Esophagus muscularis mucosa (tissue), 4 donors: ENCODE measurements around the gene HMGN1.

Experiments used
- CTCF ChIP-seq, 3 experiments: fragments of 200-600 bp in 2 of 3; fragments of 450-650 bp in 1 of 3; sonication (generic) in 2 of 3; IDR thresholded peaks; one replicate each; pipeline ENCODE4 v1.5.1; 2017 to 2019; ENCODE audit warnings: antibody characterized with exemption in 3 of 3, mild to moderate bottlenecking in 2 of 3, moderate library complexity in 1 of 3
- EP300 ChIP-seq: sonication (generic); formaldehyde crosslinking; IDR thresholded peaks from one replicate; pipeline ENCODE4 v1.6.1; 2017; ENCODE audit warnings: antibody characterized with exemption
- POLR2A ChIP-seq: fragments of 450-650 bp; IDR thresholded peaks from one replicate; pipeline ENCODE4 v1.6.1; 2017; ENCODE audit warnings: antibody characterized with exemption, moderate library complexity, mild to moderate bottlenecking, low read depth

GRCh38 chr21:39385299-39386145 is 36.6 kb upstream of the HMGN1 start:
- TF ChIP-seq CTCF (IDR thresholded peaks at IDR 0.05) (no peak), POLR2A (no peak), EP300 (no peak)
